Effector CD4-positive, alpha-beta T cell (primary cell): Measurements from ENCODE around the gene IKZF1.
A peak's percentile ranks its signal among the peaks of the same experiment; 100 is the strongest.
"Not testable (repeated sequence)": the region's sequence is repeated elsewhere in the genome, so short reads cannot be mapped to it uniquely, and the experiment has no call there.

Experiments used
- DNase-seq: peaks from one replicate; pipeline ENCODE4 v3.0.0-alpha.2; 2020

The IKZF1 gene

GRCh38 chr7:50335795-50336754 lies 31.6 kb downstream of the IKZF1 start:
- peak; percentile 74 for DNase-seq

- no peak for DNase-seq
Observed at GRCh38 chr7:50336894-50337703, 32.6 kb downstream of the IKZF1 start.

GRCh38 chr7:50339472-50339871 lies 35.0 kb downstream of the IKZF1 start:
- DNase-seq, result not testable (repeated sequence)

GRCh38 chr7:50339990-50340500 lies 35.5 kb downstream of the IKZF1 start:
- DNase-seq, result peak; percentile 56

GRCh38 chr7:50341724-50342123 lies 37.2 kb downstream of the IKZF1 start:
- no peak for DNase-seq

GRCh38 chr7:50342616-50343114 lies 38.1 kb downstream of the IKZF1 start:
- DNase-seq, result peak; percentile 61

GRCh38 chr7:50346545-50347497 lies 42.3 kb downstream of the IKZF1 start:
- DNase-seq, result no peak

- no peak for DNase-seq
Observed at GRCh38 chr7:50347693-50348092, 43.2 kb downstream of the IKZF1 start.

- no peak for DNase-seq
Observed at GRCh38 chr7:50348469-50349162, 44.1 kb downstream of the IKZF1 start.

GRCh38 chr7:50349399-50349798 lies 44.9 kb downstream of the IKZF1 start:
- no peak for DNase-seq

- peak; percentile 65 for DNase-seq
Observed at GRCh38 chr7:50349963-50350944, 45.7 kb downstream of the IKZF1 start.

- DNase-seq, result no peak
Observed at GRCh38 chr7:50351267-50351666, 46.8 kb downstream of the IKZF1 start.

- no peak for DNase-seq
Observed at GRCh38 chr7:50352282-50352681, 47.8 kb downstream of the IKZF1 start.

GRCh38 chr7:50352751-50353150 lies 48.2 kb downstream of the IKZF1 start:
- DNase-seq, result no peak

- no peak for DNase-seq
Observed at GRCh38 chr7:50353201-50353600, 48.7 kb downstream of the IKZF1 start.

GRCh38 chr7:50353894-50354595 lies 49.5 kb downstream of the IKZF1 start:
- DNase-seq, result no peak

GRCh38 chr7:50355817-50356178 lies 51.3 kb downstream of the IKZF1 start:
- no peak for DNase-seq

GRCh38 chr7:50356212-50356944 lies 51.9 kb downstream of the IKZF1 start:
- no peak for DNase-seq

- no peak for DNase-seq
Observed at GRCh38 chr7:50356945-50357268, 52.4 kb downstream of the IKZF1 start.
